Measurements from ENCODE around the gene KIAA1671.

DNA sequence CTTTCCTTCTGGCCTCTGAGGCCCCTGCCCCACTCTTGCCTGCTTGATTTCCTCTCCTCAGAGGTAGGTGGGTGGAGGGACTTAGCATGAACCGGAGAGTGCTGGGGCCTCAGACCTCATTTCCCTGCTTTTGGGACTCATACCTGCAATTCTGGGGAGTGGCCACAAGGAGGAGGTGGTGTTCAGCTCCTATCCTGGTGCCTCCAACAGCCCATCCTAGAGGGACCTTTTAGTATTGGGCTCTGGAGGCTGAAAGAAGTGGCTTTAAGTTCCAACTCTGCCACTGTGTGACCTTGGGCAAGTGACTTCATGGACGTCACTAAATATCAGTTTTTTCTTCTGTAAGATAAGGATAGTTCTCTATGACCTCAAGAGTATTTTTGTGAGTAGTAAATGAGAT, 98.6 kb downstream of the KIAA1671 start:
- TF ChIP-seq GATA2 (IDR thresholded peaks at IDR 0.05; ENCODE audit: low read depth, low read length) (no peak), GATA3 (IDR thresholded peaks at IDR 0.05; ENCODE audit: low read depth, low read length) (no peak)
